Heart left ventricle (tissue), 16 donors: ENCODE results near the gene FBXO31. TPM values are rescaled to one million over a fixed set of nuclear protein-coding genes. Genes with fewer than 3 reads are reported as not detected.
A peak's percentile ranks its signal among the peaks of the same experiment; 100 is the strongest.
"Not testable (repeated sequence)": the region's sequence is repeated elsewhere in the genome, so short reads cannot be mapped to it uniquely, and the experiment has no call there.

ENCODE experiments used
- ATAC-seq, 4 donors: fragments of 200-7000 bp; cut with Tn5 transposase; one replicate each; pipeline ENCODE4 v1.9.1; 2020 to 2022; ENCODE audit warnings: moderate library complexity in 4 of 4, mild to moderate bottlenecking in 3 of 4, moderate number of reproducible peaks in 1 of 4
- DNase-seq, 5 donors: peaks; one replicate each; pipeline ENCODE4 v3.0.0-alpha.2; 2020
- H3K27ac ChIP-seq, 12 donors: fragments of 200-600 bp; sonication (generic) in 4 of 12; one replicate each; pipeline versions ENCODE4 v1.5.0 to v1.8.0; 2016 to 2022; ENCODE audit warnings: mild to moderate bottlenecking in 2 of 12
- H3K27me3 ChIP-seq, 9 donors: fragments of 200-600 bp; sonication (generic) in 2 of 9; one replicate each; pipeline versions ENCODE4 v1.5.1 to v1.8.0; 2016 to 2022; ENCODE audit warnings: mild to moderate bottlenecking in 3 of 9
- H3K36me3 ChIP-seq, 9 donors: fragments of 200-600 bp; sonication (generic) in 2 of 9; one replicate each; pipeline versions ENCODE4 v1.5.0 to v1.8.0; 2018 to 2022; ENCODE audit warnings: mild to moderate bottlenecking in 2 of 9
- H3K4me1 ChIP-seq, 12 donors: fragments of 200-600 bp; sonication (generic) in 4 of 12; one replicate each; pipeline versions ENCODE4 v1.5.0 to v1.8.0; 2016 to 2022; ENCODE audit warnings: mild to moderate bottlenecking in 3 of 12
- H3K4me3 ChIP-seq, 12 donors: fragments of 200-600 bp; sonication (generic) in 4 of 12; one replicate each; pipeline versions ENCODE4 v1.5.0 to v1.8.0; 2017 to 2022; ENCODE audit warnings: mild to moderate bottlenecking in 9 of 12, moderate library complexity in 4 of 12
- H3K9me3 ChIP-seq, 12 donors: fragments of 200-600 bp; sonication (generic) in 4 of 12; one replicate each; pipeline versions ENCODE4 v1.5.0 to v1.8.0; 2016 to 2022; ENCODE audit warnings: mild to moderate bottlenecking in 1 of 12
- CTCF ChIP-seq, 12 donors: fragments of 200-600 bp; sonication (generic) in 4 of 12; IDR thresholded peaks; one replicate each; pipeline versions ENCODE4 v1.5.0 to v1.8.0; 2018 to 2022; ENCODE audit warnings: antibody characterized with exemption in 12 of 12, mild to moderate bottlenecking in 5 of 12
- POLR2A ChIP-seq, 2 donors: fragments of 450-650 bp; IDR thresholded peaks; one replicate each; pipeline ENCODE4 v1.6.1; 2017; ENCODE audit warnings: antibody characterized with exemption in 2 of 2, mild to moderate bottlenecking in 2 of 2, moderate library complexity in 2 of 2
- WGBS, 4 donors: extraction: QIAGEN DNeasy Blood & Tissue Kit in 2 of 4; methylation state at CpG; one replicate each; pipeline versions ENCODE4 v1.1.5 to v1.1.7; 2013 to 2018; 5-methylcytosine and 5-hydroxymethylcytosine counted together
- intact Hi-C, 10 donors: fragments of 100-400 bp; cut with DNase I; formaldehyde crosslinking; loops; one replicate each; pipeline versions ENCODE4 v1.11.1 to v1.14.2; 2022
- polyA plus RNA-seq, 2 donors: library from polyadenylated mRNA; stranded (reverse); fragments of 200-250 nt; gene quantifications; one replicate each; pipeline ENCODE4 v1.2.3, GENCODE V29; 2013
- total RNA-seq, 9 donors: library from RNA; depleted of rRNA in 2 of 9; stranded (reverse); fragments of >200 nt in 2 of 9; fragmentation: NEBNext Ultra II Directional in 3 of 9; extraction: Animal tissue kit (Norgen Biotek cat#: 25700) in 3 of 9; gene quantifications; one replicate each; pipeline versions ENCODE4 v1.1.0 to v1.2.4, GENCODE V29; 2016 to 2023
- donor health status: ischemic (EF 13 %, LVEDD 7.1; RV severe dilation, severe dysfunction).
- donor health status: healthy with polysubstance abuse.
- donor health status: DM: no; HTN: yes; CAD: no.
- donor health status: DM: no; HTN: no; CAD: no.
- donor health status: ischemic (EF 25% LVEDD 6.9; RV normal size, moderate dysfunction).
- donor health status: ischemic (EF 25% LVEDD 5.7; RV mildly dilated, moderate dysfunction).
- donor health status: healthy.
- donor health status: DM: yes; HTN: yes; CAD: no.
- donor health status: ischemic (EF 35%, LVEDD 5.7; RV mildly dilated, moderate dysfunction).
- donor health status: nonischemic (EF 11% LVEDD 7.7; RV severe dilation, severe dysfunction).
- donor health status: DM: yes; HTN: yes; CAD: no.
- donor health status: PGD.
- donor health status: ischemic (EF 29% LVEDD 5.4; RV normal size, mild dysfunction).
- donor health status: nonischemic (EF 23%, LVEDD 6.1; RV moderate dilation, normal function).

The FBXO31 gene
- total and polyA plus RNA-seq, 11 donors = 20.0 to 130 (median 63.1) TPM

- Histone ChIP-seq H3K36me3 (no peaks in the 10 kb centered on the region), H3K4me3 (peak within 1 kb of the TSS; percentile 45 to 92 (median 80)), H3K9me3 (no peaks in the 10 kb centered on the region), H3K27me3 (no peaks in the 10 kb centered on the region), H3K4me1 (peaks cover 17 to 61% (median 45%) of the 10 kb centered on the region in 12 donors), H3K27ac (peak within 1 kb of the TSS; percentile 97 to 100 (median 100))
- intact Hi-C loops = loop anchor here in 8 of 10 donors (1.0 to 10.0 kb wide), 11 partner anchors 75 to 827 kb away; partner anchors contain the start of genes C16orf95 (in 6 of the 8), KLHDC4 (in 5 of the 8) and FOXC2 (in 1 of the 8)
- ATAC-seq (peak; percentile 75 to 94 (median 88)), DNase-seq (peak; percentile 96 to 99 (median 97))
- WGBS, 4 donors = 0 to 1% (median 0%) methylated on average over 35 to 113 of the region's 113 CpGs
- TF ChIP-seq CTCF (IDR thresholded peaks at IDR 0.05) (no peak), POLR2A (IDR thresholded peaks at IDR 0.05) (peak; percentile 81 to 99)
Measured at GRCh38 chr16:87391950-87392820, 8.6 kb upstream of the FBXO31 start, which contains the start of gene MAP1LC3B. MAP1LC3B (plus strand) TSS chr16:87392336; CDS start chr16:87392428, 92 bp downstream.

- ATAC-seq (peak in 3 of 4 donors; percentile 13 to 41 (median 37)), DNase-seq (peak; percentile 67 to 87 (median 76))
- Histone ChIP-seq H3K27ac (peak overlapping the region; percentile 97 to 100 (median 100)), H3K4me3 (peak overlapping the region; percentile 45 to 92 (median 80)), H3K4me1 (peaks cover 17 to 66% (median 47%) of the 10 kb centered on the region in 12 donors), H3K36me3 (no peaks in the 10 kb centered on the region), H3K27me3 (no peaks in the 10 kb centered on the region), H3K9me3 (no peaks in the 10 kb centered on the region)
- intact Hi-C loops = loop anchor here in 8 of 10 donors (5.0 to 10.0 kb wide), 7 partner anchors 74 to 827 kb away; partner anchors contain the start of genes KLHDC4 (in 5 of the 8), C16orf95 (in 3 of the 8) and FOXC2 (in 1 of the 8)
- 6 to 17% (median 8%) methylated on average over 17 to 44 of the region's 44 CpGs for whole genome bisulfite sequencing, 4 donors
- TF ChIP-seq CTCF (IDR thresholded peaks at IDR 0.05) (no peak), POLR2A (IDR thresholded peaks at IDR 0.05) (no peak)
Measured at GRCh38 chr16:87391324-87391949, 7.9 kb upstream of the FBXO31 start.

- TF ChIP-seq CTCF (IDR thresholded peaks at IDR 0.05) (no peak), POLR2A (IDR thresholded peaks at IDR 0.05) (no peak)
- peaks cover 17 to 64% (median 47%) of the 10 kb centered on the region in 12 donors for H3K4me1 ChIP-seq
Measured at GRCh38 chr16:87390641-87391323, 7.2 kb upstream of the FBXO31 start.

DNA sequence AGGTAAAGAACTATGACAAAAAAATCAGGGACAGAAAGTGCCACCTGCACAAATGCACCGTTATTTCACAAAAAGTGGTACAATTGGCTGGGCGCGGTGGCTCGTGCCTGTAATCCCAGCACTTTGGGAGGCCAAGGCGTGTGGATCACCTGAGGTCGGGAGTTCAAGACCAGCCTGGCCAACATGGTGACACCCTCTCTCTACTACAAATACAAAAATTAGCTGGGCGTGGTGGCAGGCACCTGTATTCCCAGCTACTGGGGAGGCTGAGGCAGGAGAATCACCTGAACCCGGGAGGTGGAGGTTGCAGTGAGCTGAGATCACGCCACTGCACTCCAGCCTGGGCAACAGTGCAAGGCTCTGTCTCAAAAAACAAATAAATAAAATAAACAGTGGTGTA, 6.3 kb upstream of the FBXO31 start:
- not testable (repeated sequence) for DNase-seq, H3K36me3 ChIP-seq, H3K9me3 ChIP-seq, H3K27me3 ChIP-seq, H3K4me3 ChIP-seq, ATAC-seq
- H3K4me1 ChIP-seq = peaks cover 17 to 56% (median 42%) of the 10 kb centered on the region in 12 donors
- 96 to 99% (median 97%) methylated on average over 9 of the region's 9 CpGs for WGBS, 4 donors
- peak overlapping the region in 2 of 12 donors; percentile 40 to 88 for H3K27ac ChIP-seq
- intact Hi-C loops = loop anchor here in 9 of 10 donors (2.0 to 10.0 kb wide), 8 partner anchors 73 to 825 kb away; partner anchors contain the start of genes KLHDC4 (in 5 of the 9), C16orf95 (in 4 of the 9) and FOXC2 (in 1 of the 9)

More at GRCh38 chr16:87390641-87391323, 7.2 kb upstream of the FBXO31 start:
- intact Hi-C loops = loop anchor here in 8 of 10 donors (5.0 to 10.0 kb wide), 7 partner anchors 73 to 826 kb away; partner anchors contain the start of genes KLHDC4 (in 5 of the 8), C16orf95 (in 3 of the 8) and FOXC2 (in 1 of the 8)
- no peak for DNase-seq
- H3K36me3 ChIP-seq = no peaks in the 10 kb centered on the region
- no peak for ATAC-seq
- WGBS, 4 donors = 95 to 97% (median 97%) methylated on average over 23 to 24 of the region's 24 CpGs
- H3K4me3 ChIP-seq = peak overlapping the region in 9 of 12 donors; percentile 45 to 92 (median 81)
- H3K27ac ChIP-seq = peak overlapping the region; percentile 97 to 100 (median 100)
- H3K9me3 ChIP-seq = no peaks in the 10 kb centered on the region
- H3K27me3 ChIP-seq = no peaks in the 10 kb centered on the region
